ENCODE measurements around the gene FARP1. TPM values are rescaled to one million over a fixed set of nuclear protein-coding genes. Genes with fewer than 3 reads are reported as not detected.
A peak's percentile ranks its signal among the peaks of the same experiment; 100 is the strongest.

Gene FARP1
- total RNA-seq, 1 experiment from 2014 or later = 96.6 TPM

DNA sequence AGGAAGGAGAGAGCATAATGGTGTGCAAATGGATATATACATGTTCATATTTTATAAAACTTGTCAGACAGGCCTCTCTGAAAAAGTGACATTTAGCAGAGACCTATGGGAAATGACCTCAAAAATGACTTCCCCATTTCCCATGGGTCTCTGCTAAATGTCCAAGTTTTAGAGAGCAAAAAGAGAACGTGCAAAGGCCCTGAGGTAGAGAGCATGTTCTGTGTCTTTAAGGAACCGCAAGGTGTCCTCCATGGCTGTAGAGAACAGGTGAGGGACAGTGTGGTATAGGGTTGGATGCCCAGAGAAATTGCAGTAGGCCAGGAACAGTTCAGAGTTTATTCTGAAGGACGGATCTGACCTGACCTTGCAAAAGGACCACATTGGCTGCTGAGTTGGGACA lies 147.4 kb downstream of the FARP1 start (continued):
- TF ChIP-seq, protein P1, sequence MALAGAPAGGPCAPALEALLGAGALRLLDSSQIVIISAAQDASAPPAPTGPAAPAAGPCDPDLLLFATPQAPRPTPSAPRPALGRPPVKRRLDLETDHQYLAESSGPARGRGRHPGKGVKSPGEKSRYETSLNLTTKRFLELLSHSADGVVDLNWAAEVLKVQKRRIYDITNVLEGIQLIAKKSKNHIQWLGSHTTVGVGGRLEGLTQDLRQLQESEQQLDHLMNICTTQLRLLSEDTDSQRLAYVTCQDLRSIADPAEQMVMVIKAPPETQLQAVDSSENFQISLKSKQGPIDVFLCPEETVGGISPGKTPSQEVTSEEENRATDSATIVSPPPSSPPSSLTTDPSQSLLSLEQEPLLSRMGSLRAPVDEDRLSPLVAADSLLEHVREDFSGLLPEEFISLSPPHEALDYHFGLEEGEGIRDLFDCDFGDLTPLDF (CRISPR knock-in tag; IDR thresholded peaks at IDR 0.05) = no peak

DNA sequence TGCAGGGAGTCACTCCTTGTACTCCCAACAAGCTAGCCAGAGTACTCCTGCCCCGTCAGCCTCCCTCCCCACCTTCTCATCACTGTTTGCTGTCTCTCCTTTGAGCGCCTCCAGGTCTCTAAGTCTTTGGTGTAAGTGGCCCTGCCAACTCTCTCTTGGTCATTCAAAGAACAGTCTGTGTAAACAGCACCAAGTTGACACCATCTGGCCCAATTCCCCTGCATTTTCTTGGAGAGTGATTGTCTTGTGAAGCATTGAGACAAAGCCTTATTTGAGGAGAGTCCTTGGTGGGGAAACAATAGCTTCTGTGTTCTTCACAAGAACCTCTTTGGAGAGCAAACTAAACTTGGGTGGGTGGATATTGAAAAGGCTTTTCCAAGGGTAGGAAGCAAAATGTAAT lies 148.8 kb downstream of the FARP1 start:
- Mint-ChIP-seq H3K27me3 (ENCODE audit: low read depth) (no peaks in the 10 kb centered on the region), H3K36me3 (no peaks in the 10 kb centered on the region), H3K4me1 (peaks cover 28% of the 10 kb centered on the region), H3K4me3 (no peak overlapping the region), H3K27ac (no peak overlapping the region), H3K9me3 (peaks cover 9% of the 10 kb centered on the region)
- ChIA-PET CTCF (interaction anchor here (1.0 kb wide), 1 partner anchor 58 kb away, joined by 3 read pairs; no protein-coding TSS in a partner anchor), POLR2A (no interaction called here)
- ATAC-seq (peak; percentile 41), DNase-seq (ENCODE audit: low spot score) (no peak)
- TF ChIP-seq TEAD1 (CRISPR knock-in tag; IDR thresholded peaks at IDR 0.05) = no peak
- TF ChIP-seq FOXP1 (CRISPR knock-in tag; IDR thresholded peaks at IDR 0.05; ENCODE audit: borderline replicate concordance) = no peak
- TF ChIP-seq, protein P2, sequence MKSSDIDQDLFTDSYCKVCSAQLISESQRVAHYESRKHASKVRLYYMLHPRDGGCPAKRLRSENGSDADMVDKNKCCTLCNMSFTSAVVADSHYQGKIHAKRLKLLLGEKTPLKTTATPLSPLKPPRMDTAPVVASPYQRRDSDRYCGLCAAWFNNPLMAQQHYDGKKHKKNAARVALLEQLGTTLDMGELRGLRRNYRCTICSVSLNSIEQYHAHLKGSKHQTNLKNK (CRISPR knock-in tag; IDR thresholded peaks at IDR 0.05) = no peak
- TF ChIP-seq, protein P1 (CRISPR knock-in tag; IDR thresholded peaks at IDR 0.05) = no peak
- TF ChIP-seq FOXK1 (CRISPR knock-in tag; IDR thresholded peaks at IDR 0.05) = no peak
- TF ChIP-seq ZNF232 (CRISPR knock-in tag; IDR thresholded peaks at IDR 0.05) = no peak

DNA sequence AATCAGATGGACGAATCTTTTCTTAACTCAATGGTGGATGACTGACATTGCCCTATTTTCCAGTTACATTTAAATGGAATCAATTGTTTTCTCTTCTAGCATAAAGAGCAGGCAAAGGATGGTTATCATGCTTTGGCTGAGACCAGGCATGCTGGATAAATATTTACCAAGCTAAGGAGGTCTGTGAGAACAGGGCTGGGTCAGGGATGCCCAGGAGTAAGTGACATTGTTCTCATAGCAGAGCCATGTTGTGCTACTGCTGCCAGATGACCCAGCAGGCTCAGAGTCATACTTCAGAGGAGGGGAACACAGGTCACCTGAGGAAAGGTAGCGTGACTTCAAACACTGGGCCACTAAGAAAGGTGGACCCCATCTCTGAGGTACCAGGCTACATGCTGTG lies 150.2 kb downstream of the FARP1 start:
- DNase-seq (ENCODE audit: low spot score) = no peak
- no peak for TF ChIP-seq CBFB (CRISPR knock-in tag; IDR thresholded peaks at IDR 0.05; ENCODE audit: low read depth)
- TF ChIP-seq PRRX2 (CRISPR knock-in tag; IDR thresholded peaks at IDR 0.05) = no peak
- no peak for TF ChIP-seq ZNF423 (CRISPR knock-in tag; IDR thresholded peaks at IDR 0.05)
- no peak for TF ChIP-seq TEAD4 (CRISPR knock-in tag; IDR thresholded peaks at IDR 0.05)
- TF ChIP-seq NFE2L1 (CRISPR knock-in tag; IDR thresholded peaks at IDR 0.05) = no peak
- TF ChIP-seq SP1 (CRISPR knock-in tag; conservative IDR thresholded peaks at IDR 0.05) = no peak
- TF ChIP-seq GRHL2 (CRISPR knock-in tag; IDR thresholded peaks at IDR 0.05; ENCODE audit: insufficient replicate concordance, severe bottlenecking) = no peak
- no peak for TF ChIP-seq ZNF232 (CRISPR knock-in tag; IDR thresholded peaks at IDR 0.05)
- TF ChIP-seq, protein P3, sequence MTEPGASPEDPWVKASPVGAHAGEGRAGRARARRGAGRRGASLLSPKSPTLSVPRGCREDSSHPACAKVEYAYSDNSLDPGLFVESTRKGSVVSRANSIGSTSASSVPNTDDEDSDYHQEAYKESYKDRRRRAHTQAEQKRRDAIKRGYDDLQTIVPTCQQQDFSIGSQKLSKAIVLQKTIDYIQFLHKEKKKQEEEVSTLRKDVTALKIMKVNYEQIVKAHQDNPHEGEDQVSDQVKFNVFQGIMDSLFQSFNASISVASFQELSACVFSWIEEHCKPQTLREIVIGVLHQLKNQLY (CRISPR knock-in tag; IDR thresholded peaks at IDR 0.05) = no peak
- TF ChIP-seq SMAD4 (CRISPR knock-in tag; IDR thresholded peaks at IDR 0.05) = no peak
- TF ChIP-seq, protein P4, sequence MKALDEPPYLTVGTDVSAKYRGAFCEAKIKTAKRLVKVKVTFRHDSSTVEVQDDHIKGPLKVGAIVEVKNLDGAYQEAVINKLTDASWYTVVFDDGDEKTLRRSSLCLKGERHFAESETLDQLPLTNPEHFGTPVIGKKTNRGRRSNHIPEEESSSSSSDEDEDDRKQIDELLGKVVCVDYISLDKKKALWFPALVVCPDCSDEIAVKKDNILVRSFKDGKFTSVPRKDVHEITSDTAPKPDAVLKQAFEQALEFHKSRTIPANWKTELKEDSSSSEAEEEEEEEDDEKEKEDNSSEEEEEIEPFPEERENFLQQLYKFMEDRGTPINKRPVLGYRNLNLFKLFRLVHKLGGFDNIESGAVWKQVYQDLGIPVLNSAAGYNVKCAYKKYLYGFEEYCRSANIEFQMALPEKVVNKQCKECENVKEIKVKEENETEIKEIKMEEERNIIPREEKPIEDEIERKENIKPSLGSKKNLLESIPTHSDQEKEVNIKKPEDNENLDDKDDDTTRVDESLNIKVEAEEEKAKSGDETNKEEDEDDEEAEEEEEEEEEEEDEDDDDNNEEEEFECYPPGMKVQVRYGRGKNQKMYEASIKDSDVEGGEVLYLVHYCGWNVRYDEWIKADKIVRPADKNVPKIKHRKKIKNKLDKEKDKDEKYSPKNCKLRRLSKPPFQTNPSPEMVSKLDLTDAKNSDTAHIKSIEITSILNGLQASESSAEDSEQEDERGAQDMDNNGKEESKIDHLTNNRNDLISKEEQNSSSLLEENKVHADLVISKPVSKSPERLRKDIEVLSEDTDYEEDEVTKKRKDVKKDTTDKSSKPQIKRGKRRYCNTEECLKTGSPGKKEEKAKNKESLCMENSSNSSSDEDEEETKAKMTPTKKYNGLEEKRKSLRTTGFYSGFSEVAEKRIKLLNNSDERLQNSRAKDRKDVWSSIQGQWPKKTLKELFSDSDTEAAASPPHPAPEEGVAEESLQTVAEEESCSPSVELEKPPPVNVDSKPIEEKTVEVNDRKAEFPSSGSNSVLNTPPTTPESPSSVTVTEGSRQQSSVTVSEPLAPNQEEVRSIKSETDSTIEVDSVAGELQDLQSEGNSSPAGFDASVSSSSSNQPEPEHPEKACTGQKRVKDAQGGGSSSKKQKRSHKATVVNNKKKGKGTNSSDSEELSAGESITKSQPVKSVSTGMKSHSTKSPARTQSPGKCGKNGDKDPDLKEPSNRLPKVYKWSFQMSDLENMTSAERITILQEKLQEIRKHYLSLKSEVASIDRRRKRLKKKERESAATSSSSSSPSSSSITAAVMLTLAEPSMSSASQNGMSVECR (CRISPR knock-in tag; IDR thresholded peaks at IDR 0.05; ENCODE audit: borderline replicate concordance) = no peak
- no peak for TF ChIP-seq IRF2 (CRISPR knock-in tag; IDR thresholded peaks at IDR 0.05; ENCODE audit: borderline replicate concordance, low read depth)
- POLR2A ChIA-PET = no interaction called here
- Mint-ChIP-seq H3K36me3 (no peaks in the 10 kb centered on the region), H3K9me3 (peaks cover 9% of the 10 kb centered on the region), H3K4me3 (no peak overlapping the region), H3K27me3 (ENCODE audit: low read depth) (no peaks in the 10 kb centered on the region), H3K4me1 (peaks cover 39% of the 10 kb centered on the region), H3K27ac (no peak overlapping the region)
- CTCF ChIA-PET = no interaction called here
- no peak for ATAC-seq

Data from WTC11 (cell line).